Karpas-422 (cell line): ENCODE results near the gene SIPA1L3. TPM values are rescaled to one million over a fixed set of nuclear protein-coding genes. Genes with fewer than 3 reads are reported as not detected.

Source experiments
- DNase-seq: peaks from one replicate; pipeline ENCODE4 v3.0.0-alpha.2; 2015
- H2AFZ ChIP-seq: fragments of 200-600 bp; sonication (generic); 2 replicates; pipeline ENCODE4 v1.6.1; 2014; ENCODE audit warnings: antibody characterized with exemption, low read length, mixed read lengths
- H3K27ac ChIP-seq: fragments of 200-600 bp; sonication (generic); 2 replicates; pipeline ENCODE4 v1.5.1; 2014; ENCODE audit warnings: mild to moderate bottlenecking, low read length, moderate library complexity
- H3K27me3 ChIP-seq: fragments of 200-600 bp; sonication (generic); 2 replicates; pipeline ENCODE4 v1.6.1; 2014; ENCODE audit warnings: low read length, mixed read lengths
- H3K36me3 ChIP-seq: fragments of 200-600 bp; sonication (generic); 2 replicates; pipeline ENCODE4 v1.6.1; 2014; ENCODE audit warnings: low read length, mixed read lengths; ENCODE audit not compliant: insufficient read depth
- H3K4me1 ChIP-seq: fragments of 200-600 bp; sonication (generic); 2 replicates; pipeline ENCODE4 v1.6.1; 2014; ENCODE audit warnings: mild to moderate bottlenecking, low read length, mixed read lengths
- H3K4me2 ChIP-seq: fragments of 200-600 bp; sonication (generic); 2 replicates; pipeline ENCODE4 v1.6.1; 2014; ENCODE audit warnings: low read length, low read depth, mild to moderate bottlenecking; ENCODE audit not compliant: poor library complexity, severe bottlenecking
- H3K4me3 ChIP-seq: fragments of 200-600 bp; sonication (generic); 2 replicates; pipeline ENCODE4 v1.5.1; 2014; ENCODE audit warnings: mild to moderate bottlenecking, antibody characterized with exemption, low read length, mixed read lengths
- H3K79me2 ChIP-seq: fragments of 200-600 bp; sonication (generic); 2 replicates; pipeline ENCODE4 v1.6.1; 2014; ENCODE audit warnings: mild to moderate bottlenecking, low read length, mixed read lengths
- H3K9ac ChIP-seq: fragments of 200-600 bp; sonication (generic); 2 replicates; pipeline ENCODE4 v1.6.0; 2014; ENCODE audit warnings: low read length
- H3K9me2 ChIP-seq: fragments of 200-600 bp; sonication (generic), shearing (Covaris generic); replicated peaks from 2 replicates; pipeline ENCODE4 v1.6.0; 2014; ENCODE audit warnings: mild to moderate bottlenecking, low read length, moderate library complexity; ENCODE audit not compliant: insufficient read depth
- H3K9me3 ChIP-seq: fragments of 300-700, 200-600 bp; sonication (generic); 2 replicates; pipeline ENCODE4 v1.6.1; 2014; ENCODE audit warnings: low read length, mixed read lengths
- H4K20me1 ChIP-seq: fragments of 200-600 bp; sonication (generic); 2 replicates; pipeline ENCODE4 v1.6.1; 2014; ENCODE audit warnings: mild to moderate bottlenecking, antibody characterized with exemption, low read length, low read depth; ENCODE audit not compliant: insufficient read depth
- total RNA-seq: library from RNA; depleted of rRNA; stranded (reverse); fragments of >200 nt; shearing (Covaris generic); gene quantifications from 2 replicates; pipeline ENCODE4 v1.2.3, GENCODE V29; 2014; ENCODE audit warnings: low replicate concordance

Gene SIPA1L3
- total RNA-seq, 1 experiment from 2014 or later = 88.1 TPM

GRCh38 chr19:37954421-37954874 lies 47.4 kb downstream of the SIPA1L3 start:
- H3K9me3 ChIP-seq = peaks cover 6% of the 10 kb centered on the region; the same call in 1 of the 2 replicates
- H3K27me3 ChIP-seq = no peaks in the 10 kb centered on the region
- H3K4me3 ChIP-seq = no peak overlapping the region
- no peak overlapping the region for H3K4me2 ChIP-seq
- H3K27ac ChIP-seq = peak overlapping the region; percentile 18; the same call in 1 of the 2 replicates
- no peak overlapping the region for H2AFZ ChIP-seq
- H3K4me1 ChIP-seq = peaks cover 34% of the 10 kb centered on the region
- H3K9ac ChIP-seq = no peak overlapping the region
- H3K79me2 ChIP-seq = peaks cover 96% of the 10 kb centered on the region
- DNase-seq = no peak
- H3K9me2 ChIP-seq = no peaks in the 10 kb centered on the region
- H4K20me1 ChIP-seq = no peaks in the 10 kb centered on the region
- H3K36me3 ChIP-seq = peaks cover 20% of the 10 kb centered on the region

GRCh38 chr19:37955986-37956385 lies 49.0 kb downstream of the SIPA1L3 start:
- H3K9me2 ChIP-seq = no peaks in the 10 kb centered on the region
- H4K20me1 ChIP-seq = no peaks in the 10 kb centered on the region
- no peak overlapping the region for H3K27ac ChIP-seq
- DNase-seq = no peak
- H3K27me3 ChIP-seq = no peaks in the 10 kb centered on the region
- H3K9me3 ChIP-seq = peaks cover 6% of the 10 kb centered on the region; the same call in 1 of the 2 replicates
- H3K4me3 ChIP-seq = no peak overlapping the region
- H3K4me1 ChIP-seq = peaks cover 31% of the 10 kb centered on the region
- no peak overlapping the region for H3K4me2 ChIP-seq
- no peak overlapping the region for H3K9ac ChIP-seq
- H2AFZ ChIP-seq = no peak overlapping the region
- H3K79me2 ChIP-seq = peaks cover 96% of the 10 kb centered on the region
- peaks cover 25% of the 10 kb centered on the region for H3K36me3 ChIP-seq

- Histone ChIP-seq H3K9me2 (no peaks in the 10 kb centered on the region), H3K4me1 (peaks cover 31% of the 10 kb centered on the region), H3K4me3 (no peak overlapping the region), H3K79me2 (peaks cover 97% of the 10 kb centered on the region), H2AFZ (no peak overlapping the region), H3K9ac (no peak overlapping the region), H3K27me3 (no peaks in the 10 kb centered on the region), H3K4me2 (no peak overlapping the region), H3K36me3 (peaks cover 32% of the 10 kb centered on the region), H3K9me3 (peaks cover 11% of the 10 kb centered on the region; the same call in 1 of the 2 replicates), H4K20me1 (no peaks in the 10 kb centered on the region), H3K27ac (peak overlapping the region; percentile 76)
- DNase-seq = no peak
Measured at GRCh38 chr19:37957176-37957575, 50.2 kb downstream of the SIPA1L3 start.

GRCh38 chr19:37959665-37960114 lies 52.7 kb downstream of the SIPA1L3 start:
- no peaks in the 10 kb centered on the region for H4K20me1 ChIP-seq
- H3K9me3 ChIP-seq = peaks cover 11% of the 10 kb centered on the region; the same call in 1 of the 2 replicates
- H2AFZ ChIP-seq = no peak overlapping the region
- H3K9me2 ChIP-seq = no peaks in the 10 kb centered on the region
- peak; percentile 64 for DNase-seq
- H3K4me3 ChIP-seq = peak overlapping the region; percentile 35
- peak overlapping the region; percentile 50 for H3K4me2 ChIP-seq
- H3K27ac ChIP-seq = peak overlapping the region; percentile 76
- peaks cover 98% of the 10 kb centered on the region for H3K79me2 ChIP-seq
- 0 out of 2 replicates have a peak overlapping the region, but pooled peaks have one; percentile 22 for H3K9ac ChIP-seq
- peaks cover 43% of the 10 kb centered on the region for H3K4me1 ChIP-seq
- no peaks in the 10 kb centered on the region for H3K27me3 ChIP-seq
- peaks cover 34% of the 10 kb centered on the region for H3K36me3 ChIP-seq

- no peak overlapping the region for H3K4me2 ChIP-seq
- no peaks in the 10 kb centered on the region for H4K20me1 ChIP-seq
- no peak overlapping the region for H2AFZ ChIP-seq
- H3K27ac ChIP-seq = peak overlapping the region; percentile 56
- no peak overlapping the region for H3K9ac ChIP-seq
- H3K27me3 ChIP-seq = no peaks in the 10 kb centered on the region
- H3K9me2 ChIP-seq = no peaks in the 10 kb centered on the region
- H3K79me2 ChIP-seq = peaks cover 100% of the 10 kb centered on the region
- DNase-seq = no peak
- peaks cover 11% of the 10 kb centered on the region; the same call in 1 of the 2 replicates for H3K9me3 ChIP-seq
- H3K4me3 ChIP-seq = no peak overlapping the region
- H3K36me3 ChIP-seq = peaks cover 34% of the 10 kb centered on the region
- peaks cover 43% of the 10 kb centered on the region for H3K4me1 ChIP-seq
Measured at GRCh38 chr19:37961198-37961597, 54.2 kb downstream of the SIPA1L3 start.

- Histone ChIP-seq H3K27me3 (no peaks in the 10 kb centered on the region), H3K4me1 (peaks cover 41% of the 10 kb centered on the region), H3K27ac (peak overlapping the region; percentile 76), H2AFZ (no peak overlapping the region), H3K4me3 (no peak overlapping the region), H3K4me2 (no peak overlapping the region), H3K9ac (peak overlapping the region; percentile 6; the same call in 1 of the 2 replicates), H4K20me1 (no peaks in the 10 kb centered on the region), H3K36me3 (peaks cover 25% of the 10 kb centered on the region), H3K9me3 (peaks cover 5% of the 10 kb centered on the region; the same call in 1 of the 2 replicates), H3K79me2 (peaks cover 100% of the 10 kb centered on the region), H3K9me2 (no peaks in the 10 kb centered on the region)
- DNase-seq = no peak
Measured at GRCh38 chr19:37963190-37963936, 56.4 kb downstream of the SIPA1L3 start.

GRCh38 chr19:37964109-37964508 lies 57.1 kb downstream of the SIPA1L3 start:
- peak overlapping the region; percentile 76 for H3K27ac ChIP-seq
- no peak overlapping the region for H3K9ac ChIP-seq
- no peaks in the 10 kb centered on the region for H3K9me2 ChIP-seq
- DNase-seq = no peak
- H3K4me1 ChIP-seq = peaks cover 34% of the 10 kb centered on the region
- H4K20me1 ChIP-seq = no peaks in the 10 kb centered on the region
- no peak overlapping the region for H3K4me2 ChIP-seq
- peaks cover 100% of the 10 kb centered on the region for H3K79me2 ChIP-seq
- peaks cover 5% of the 10 kb centered on the region; the same call in 1 of the 2 replicates for H3K9me3 ChIP-seq
- H3K4me3 ChIP-seq = no peak overlapping the region
- H3K36me3 ChIP-seq = peaks cover 25% of the 10 kb centered on the region
- no peaks in the 10 kb centered on the region for H3K27me3 ChIP-seq
- H2AFZ ChIP-seq = no peak overlapping the region

- H4K20me1 ChIP-seq = no peaks in the 10 kb centered on the region
- no peaks in the 10 kb centered on the region for H3K27me3 ChIP-seq
- no peak overlapping the region for H3K27ac ChIP-seq
- H3K4me2 ChIP-seq = no peak overlapping the region
- peaks cover 33% of the 10 kb centered on the region for H3K36me3 ChIP-seq
- no peak overlapping the region for H3K9ac ChIP-seq
- peaks cover 23% of the 10 kb centered on the region for H3K4me1 ChIP-seq
- H3K9me2 ChIP-seq = no peaks in the 10 kb centered on the region
- H3K9me3 ChIP-seq = peaks cover 6% of the 10 kb centered on the region; the same call in 1 of the 2 replicates
- H2AFZ ChIP-seq = no peak overlapping the region
- H3K4me3 ChIP-seq = no peak overlapping the region
- no peak for DNase-seq
- H3K79me2 ChIP-seq = peaks cover 100% of the 10 kb centered on the region
Measured at GRCh38 chr19:37966211-37966661, 59.2 kb downstream of the SIPA1L3 start.
